C4-2B (cell line): ENCODE data around the gene MCF2L.

ENCODE experiments used
- H3K27ac ChIP-seq: fragments of 450-650 bp; 2 replicates; pipeline ENCODE4 v1.5.1; 2017
- CTCF ChIP-seq: fragments of 450-650 bp; conservative IDR thresholded peaks from 2 replicates; pipeline ENCODE4 v1.5.1; 2017; ENCODE audit warnings: mild to moderate bottlenecking
- ZFX ChIP-seq: fragments of 450-650 bp; IDR thresholded peaks from 2 replicates; pipeline ENCODE4 v1.6.1; 2017

MCF2L gene

DNA sequence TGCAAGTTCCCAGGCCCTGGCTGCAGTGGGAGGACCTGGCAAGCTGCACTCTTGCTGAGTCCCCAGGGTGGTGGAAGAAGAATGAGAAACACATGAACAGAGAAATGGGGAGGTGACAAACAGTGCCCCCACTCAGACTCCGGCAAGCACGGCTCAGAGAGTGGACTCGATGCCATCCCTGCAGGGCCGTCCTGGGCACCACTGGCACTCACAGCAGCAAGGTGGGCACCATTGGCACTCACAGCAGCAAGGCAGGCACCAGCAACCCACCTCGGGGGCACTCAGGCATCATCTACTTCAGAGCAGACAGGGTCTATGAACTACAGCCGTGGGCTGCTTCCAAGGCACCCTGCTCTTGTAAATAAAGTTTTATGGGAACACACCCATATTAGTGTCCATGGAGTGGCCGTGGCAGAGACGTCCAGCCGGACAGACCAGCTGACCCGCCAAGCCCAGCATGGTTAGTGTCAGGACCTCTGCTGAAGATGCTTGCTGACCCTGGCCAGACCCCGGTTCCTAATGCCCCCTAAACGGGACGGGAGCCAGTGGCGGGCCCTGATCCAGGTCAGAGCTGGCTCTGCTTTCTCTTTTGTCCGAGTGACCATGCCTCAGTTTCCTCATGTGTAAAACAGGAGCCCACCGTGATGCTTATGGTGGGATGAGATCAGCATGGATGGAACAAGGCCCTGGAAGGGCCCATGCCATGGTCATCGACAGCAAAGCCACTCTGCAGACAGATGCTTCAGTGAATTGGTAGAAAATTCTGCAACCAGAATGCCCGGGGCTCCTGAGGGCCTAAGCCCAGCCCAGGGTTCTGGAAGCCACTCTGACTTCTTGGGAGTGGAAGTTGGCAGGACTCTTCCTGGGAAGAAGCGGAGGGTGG lies 151.5 kb downstream of the MCF2L start:
- no peak overlapping the region for H3K27ac ChIP-seq

GRCh38 chr13:113121183-113121927 lies 152.3 kb downstream of the MCF2L start:
- no peak overlapping the region for H3K27ac ChIP-seq
- TF ChIP-seq ZFX (no peak), CTCF (no peak)

More for the DNA sequence above, 151.5 kb downstream of the MCF2L start:
- TF ChIP-seq ZFX (no peak), CTCF (no peak)

DNA sequence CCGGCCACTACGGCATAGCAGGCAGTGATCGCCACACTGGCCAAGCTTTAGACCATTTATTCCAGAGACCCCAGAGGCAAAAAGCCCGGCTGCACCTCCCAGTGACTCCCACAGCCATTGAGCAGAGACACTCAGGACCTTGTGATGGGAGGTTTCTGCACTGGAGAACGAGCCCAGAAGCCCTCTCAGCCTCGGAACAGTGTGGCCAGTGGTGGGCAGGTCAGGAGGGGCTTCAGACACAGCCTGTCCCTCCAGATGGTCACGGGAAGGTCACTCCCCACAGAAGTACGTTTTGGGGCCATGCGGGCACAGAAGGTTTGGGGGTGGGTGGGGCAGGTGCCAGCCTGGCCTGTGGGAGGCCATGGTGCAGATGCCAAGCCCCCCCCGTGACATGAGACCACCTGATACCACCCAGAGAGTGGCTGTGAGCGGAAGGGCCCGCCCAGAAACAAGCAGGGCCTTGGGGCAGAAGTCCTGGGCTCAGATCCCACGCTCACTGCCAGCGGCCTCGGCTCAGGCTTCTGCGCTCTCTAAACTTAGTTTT lies 153.0 kb downstream of the MCF2L start:
- TF ChIP-seq ZFX (no peak), CTCF (no peak)
- no peak overlapping the region for H3K27ac ChIP-seq

DNA sequence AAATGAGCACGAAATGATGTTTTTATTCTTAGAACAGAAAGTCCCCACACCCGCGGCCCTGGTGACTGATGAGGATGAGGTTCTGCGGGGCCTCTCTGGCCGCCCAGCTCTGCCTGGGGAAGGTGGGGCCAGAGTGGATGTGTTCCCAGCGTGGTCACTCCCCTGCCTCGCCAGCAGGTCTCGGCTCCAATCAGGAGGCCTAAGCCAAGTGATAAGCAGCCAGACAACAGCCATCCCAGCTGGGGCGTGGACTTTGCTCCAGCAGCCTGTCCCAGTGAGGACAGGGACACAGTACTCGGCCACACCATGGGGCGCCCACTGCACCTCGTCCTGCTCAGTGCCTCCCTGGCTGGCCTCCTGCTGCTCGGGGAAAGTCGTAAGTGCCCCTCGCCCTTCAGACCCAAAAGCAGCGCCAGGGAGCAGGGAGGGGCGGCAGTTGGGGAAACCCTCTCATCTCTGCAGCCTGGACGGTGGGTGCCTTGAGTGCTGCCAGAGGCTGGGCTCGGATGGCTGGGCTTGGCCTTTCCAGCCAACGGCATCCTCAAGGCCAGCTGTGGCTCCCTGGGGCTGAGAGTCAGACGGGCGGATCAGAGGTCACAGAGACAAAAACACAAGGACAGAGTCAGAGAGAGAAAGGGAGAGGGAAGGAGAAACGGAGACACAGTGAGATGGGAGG lies 153.7 kb downstream of the MCF2L start, which contains the start of gene F10:
Gene F10 (plus strand): TSS at position 250 of the 676 bp plus-strand sequence. CDS start 57 bp downstream, at position 307.
- TF ChIP-seq ZFX (no peak), CTCF (no peak)
- H3K27ac ChIP-seq: no peak within 1 kb of the TSS

- no peak for TF ChIP-seq ZFX
- TF ChIP-seq CTCF: no peak; the same call in 1 of the 2 replicates
- H3K27ac ChIP-seq: no peak overlapping the region
Measured at GRCh38 chr13:113123226-113124201, 154.5 kb downstream of the MCF2L start.

DNA sequence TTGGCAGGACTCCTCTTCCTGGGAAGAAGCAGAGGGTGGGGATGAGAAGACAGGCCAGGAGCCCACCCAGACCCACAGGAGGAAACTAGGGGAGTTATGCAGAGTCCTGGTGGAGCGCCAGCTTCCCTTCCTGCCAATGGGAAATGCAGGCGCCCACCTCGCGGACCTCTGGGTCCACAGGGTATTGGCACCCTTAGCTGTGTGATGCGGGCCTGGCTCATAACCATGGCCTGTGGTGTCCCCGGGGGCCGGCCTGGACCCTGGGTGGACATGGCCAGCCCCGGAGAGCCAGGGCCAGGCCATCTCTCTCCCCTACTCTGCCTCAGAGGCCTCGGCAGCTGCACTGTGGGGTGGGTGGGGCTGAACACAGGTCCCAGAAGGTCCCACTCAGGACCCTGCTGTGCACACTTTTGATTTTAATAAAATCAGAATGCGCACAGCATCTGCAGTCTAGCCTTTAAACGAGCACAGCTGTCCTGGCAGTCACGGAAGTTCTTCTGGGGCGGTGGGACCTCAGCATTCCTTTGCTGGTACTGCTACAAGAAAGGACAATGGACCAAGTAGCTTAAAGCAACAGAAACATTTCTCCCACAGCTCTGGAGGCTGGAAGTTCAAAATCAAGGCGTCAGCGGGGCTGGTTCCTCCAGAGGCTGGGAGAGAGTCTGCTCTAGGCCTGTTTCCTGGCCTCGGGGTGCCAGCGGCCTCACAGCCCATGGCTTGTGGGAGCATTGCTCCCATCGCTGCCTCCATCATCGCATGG lies 155.4 kb downstream of the MCF2L start:
- TF ChIP-seq CTCF: no peak
- TF ChIP-seq ZFX: no peak
- H3K27ac ChIP-seq: no peak overlapping the region
